PC-9 (cell line): ENCODE data around the gene PRRX1. TPM values are rescaled to one million over a fixed set of nuclear protein-coding genes. Genes with fewer than 3 reads are reported as not detected.

Source experiments
- BruUV-seq: library from RNA; stranded (reverse); fragments of 400-500 nt; replicated peaks from 2 replicates; lab custom pipeline; 2021; lab: Mats Ljungman, UMichigan
- CTCF ChIA-PET: fragments of 300-600 bp; sonication (Branson Sonifier 250); formaldehyde crosslinking; loops from one replicate; lab custom pipeline; 2022; ENCODE audit warnings: antibody characterized with exemption; lab: Charles Lee
- POLR2A ChIA-PET: fragments of 300-600 bp; sonication (Branson Sonifier 250); formaldehyde crosslinking; loops from one replicate; lab custom pipeline; 2022; ENCODE audit warnings: antibody characterized with exemption; ENCODE audit not compliant: unreplicated experiment; lab: Charles Lee
- DNase-seq, 2 experiments: peaks; one replicate each; pipeline versions ENCODE4 v3.0.0 to v3.0.0-alpha.2; 2015 to 2022; ENCODE audit warnings: mixed read lengths in 1 of 2
- H2AFZ ChIP-seq: fragments of 200-600 bp; sonication (generic); 2 replicates; pipeline ENCODE4 v1.8.1; 2017; ENCODE audit warnings: antibody characterized with exemption
- H3F3A ChIP-seq: fragments of 200-600 bp; sonication (generic); 2 replicates; pipeline ENCODE4 v1.8.1; 2017; ENCODE audit warnings: antibody characterized with exemption, mild to moderate bottlenecking, low read depth; ENCODE audit not compliant: insufficient read depth
- H3K27ac ChIP-seq: fragments of 200-600 bp; sonication (generic); 2 replicates; pipeline ENCODE4 v1.6.1; 2016; ENCODE audit warnings: mixed run types
- H3K27me3 ChIP-seq: fragments of 200-600 bp; sonication (generic); 2 replicates; pipeline ENCODE4 v1.6.1; 2016; ENCODE audit warnings: low read depth, mixed run types; ENCODE audit not compliant: insufficient read depth
- H3K36me3 ChIP-seq: fragments of 200-600 bp; sonication (generic); 2 replicates; pipeline ENCODE4 v1.6.1; 2016; ENCODE audit warnings: low read depth, mixed run types
- H3K4me1 ChIP-seq: fragments of 200-600 bp; sonication (generic); replicated peaks from 2 replicates; pipeline ENCODE4 v1.6.1; 2016; ENCODE audit warnings: mixed run types; ENCODE audit not compliant: insufficient read depth
- H3K4me2 ChIP-seq: fragments of 200-600 bp; sonication (generic); 2 replicates; pipeline ENCODE4 v1.6.1; 2017; ENCODE audit warnings: mixed run types
- H3K4me3 ChIP-seq: fragments of 200-600 bp; sonication (generic); 2 replicates; pipeline ENCODE4 v1.6.1; 2016; ENCODE audit warnings: mixed run types
- H3K79me2 ChIP-seq: fragments of 200-600 bp; sonication (generic); 2 replicates; pipeline ENCODE4 v1.6.1; 2017; ENCODE audit warnings: low read depth, mixed run types
- H3K9me2 ChIP-seq: fragments of 200-600 bp; sonication (generic); 2 replicates; pipeline ENCODE4 v1.8.1; 2017; ENCODE audit warnings: mild to moderate bottlenecking; ENCODE audit not compliant: insufficient read depth
- H3K9me3 ChIP-seq: fragments of 200-600 bp; sonication (generic); 2 replicates; pipeline ENCODE4 v1.8.1; 2016; ENCODE audit warnings: low read depth; ENCODE audit not compliant: insufficient read depth
- H4K20me1 ChIP-seq: fragments of 200-600 bp; sonication (generic); 2 replicates; pipeline ENCODE4 v1.8.1; 2017; ENCODE audit not compliant: insufficient read depth
- CTCF ChIP-seq: fragments of 200-600 bp; sonication (generic); conservative IDR thresholded peaks from 2 replicates; pipeline ENCODE4 v1.6.1; 2017; ENCODE audit warnings: mixed run types, antibody characterized with exemption, mild to moderate bottlenecking, moderate library complexity
- EZH2 ChIP-seq: fragments of 200-600 bp; sonication (generic); IDR thresholded peaks from 2 replicates; pipeline ENCODE4 v1.8.0; 2017; ENCODE audit warnings: antibody characterized with exemption, low read depth
- intact Hi-C: fragments of 100-400 bp; cut with micrococcal nuclease; formaldehyde crosslinking; loops from one replicate; pipeline ENCODE4 v1.10.0; 2022; ENCODE audit not compliant: unreplicated experiment
- total RNA-seq: library from RNA; stranded (reverse); gene quantifications from 2 replicates; pipeline ENCODE4 v1.2.3, GENCODE V29; 2021

The PRRX1 gene
- total RNA-seq, 1 experiment from 2014 or later = not detected

GRCh38 chr1:170697316-170697715 is 33.4 kb downstream of the PRRX1 start:
- Histone ChIP-seq H4K20me1 (0 out of 2 replicates have a peak, but pooled peaks cover 2% of the 10 kb centered on the region), H3K79me2 (no peaks in the 10 kb centered on the region), H3K9me3 (no peaks in the 10 kb centered on the region), H3K27me3 (no peaks in the 10 kb centered on the region), H3K9me2 (no peaks in the 10 kb centered on the region), H3K4me3 (no peak overlapping the region), H3K36me3 (no peaks in the 10 kb centered on the region), H3K27ac (no peak overlapping the region), H3K4me2 (no peak overlapping the region), H3K4me1 (no peaks in the 10 kb centered on the region), H3F3A (no peaks in the 10 kb centered on the region), H2AFZ (no peak overlapping the region)
- POLR2A ChIA-PET = no interaction called here
- intact Hi-C loops = no loop called here
- no peak for DNase-seq
- CTCF ChIA-PET = no interaction called here
- BruUV-seq = no TSS peak
- TF ChIP-seq EZH2 (no peak), CTCF (no peak)

- H3K27ac ChIP-seq = no peak overlapping the region
- H2AFZ ChIP-seq = no peak overlapping the region
- POLR2A ChIA-PET = no interaction called here
Observed at GRCh38 chr1:170698301-170699275, 34.7 kb downstream of the PRRX1 start.

GRCh38 chr1:170699696-170700095 is 35.8 kb downstream of the PRRX1 start:
- POLR2A ChIA-PET = no interaction called here
- Histone ChIP-seq H3K79me2 (no peaks in the 10 kb centered on the region), H3K9me2 (no peaks in the 10 kb centered on the region), H3K27ac (no peak overlapping the region), H3K27me3 (no peaks in the 10 kb centered on the region), H3K4me1 (no peaks in the 10 kb centered on the region), H3K36me3 (no peaks in the 10 kb centered on the region), H3K4me3 (no peak overlapping the region), H3K9me3 (no peaks in the 10 kb centered on the region), H4K20me1 (0 out of 2 replicates have a peak, but pooled peaks cover 2% of the 10 kb centered on the region), H2AFZ (no peak overlapping the region), H3F3A (no peaks in the 10 kb centered on the region), H3K4me2 (no peak overlapping the region)
- no peak for DNase-seq
- TF ChIP-seq CTCF (no peak), EZH2 (no peak)
- CTCF ChIA-PET = interaction anchor here (0.6 kb wide), 1 partner anchor 827 kb away, joined by 3 read pairs; no protein-coding TSS in a partner anchor
- BruUV-seq = no TSS peak
- intact Hi-C loops = no loop called here

More at GRCh38 chr1:170698301-170699275, 34.7 kb downstream of the PRRX1 start:
- CTCF ChIA-PET = no interaction called here
- no peaks in the 10 kb centered on the region for H3K36me3 ChIP-seq
- no peak overlapping the region for H3K4me3 ChIP-seq
- no peak for TF ChIP-seq EZH2
- no peak for TF ChIP-seq CTCF
- H3K9me2 ChIP-seq = no peaks in the 10 kb centered on the region
- H3K79me2 ChIP-seq = no peaks in the 10 kb centered on the region
- intact Hi-C loops = no loop called here
- H3K27me3 ChIP-seq = no peaks in the 10 kb centered on the region
- 0 out of 2 replicates have a peak, but pooled peaks cover 2% of the 10 kb centered on the region for H4K20me1 ChIP-seq
- no peak overlapping the region for H3K4me2 ChIP-seq
- H3F3A ChIP-seq = no peaks in the 10 kb centered on the region
- DNase-seq = no peak
- H3K4me1 ChIP-seq = no peaks in the 10 kb centered on the region
- no peaks in the 10 kb centered on the region for H3K9me3 ChIP-seq
- BruUV-seq = no TSS peak
